D721Med (cell line): ENCODE measurements around the gene C1orf21.

Experiments used
- DNase-seq: peaks from one replicate; pipeline ENCODE4 v3.0.0; 2011; ENCODE audit warnings: low spot score; ENCODE audit not compliant: insufficient read length
- FAIRE-seq: peaks from 2 replicates; lab custom pipeline; 2011; peaks lifted over from hg19 to GRCh38; lab: Jason Lieb, UNC
- TF ChIP-seq, protein P1 (sequence below): IDR thresholded peaks from 2 replicates; pipeline ENCODE4 v1.5.1; 2012; ENCODE audit warnings: mild to moderate bottlenecking, control low read depth; ENCODE audit not compliant: insufficient read depth; ENCODE audit errors: missing control alignments

Gene C1orf21

DNA sequence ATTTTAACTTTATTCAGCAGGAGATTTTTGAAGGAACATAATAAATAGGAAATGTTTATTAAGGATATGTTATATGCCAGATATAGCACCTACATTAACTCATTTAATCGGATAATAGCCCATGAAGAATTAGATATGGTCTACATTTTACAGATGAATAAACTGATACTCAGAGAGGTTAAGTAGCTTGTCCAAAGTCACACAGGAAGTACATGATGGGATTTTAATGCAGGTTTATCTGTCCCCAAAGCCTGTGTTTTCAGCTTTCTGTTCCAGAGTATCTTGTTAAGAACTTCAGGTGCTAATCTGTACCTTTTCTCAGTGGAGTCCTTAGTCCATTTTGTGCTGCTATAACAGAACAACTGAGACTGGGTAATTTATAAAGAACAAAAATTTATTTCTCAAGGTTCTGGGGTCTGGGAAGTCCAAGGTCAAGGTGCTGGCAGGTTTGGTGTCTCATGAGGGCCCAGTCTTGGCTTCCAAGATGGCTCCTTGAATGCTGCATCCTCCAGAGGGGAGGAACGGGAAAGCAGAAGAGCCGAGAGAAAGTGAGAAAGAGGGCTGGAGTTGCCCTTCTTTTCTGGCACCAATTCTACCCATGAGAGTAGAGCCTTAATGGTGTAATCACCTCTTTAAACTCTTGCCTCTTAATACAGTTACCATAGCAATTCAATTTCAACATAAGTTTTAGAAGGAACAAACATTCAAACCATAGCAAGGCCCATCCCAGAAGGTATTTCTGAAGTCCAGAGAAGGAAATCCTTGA lies 17.3 kb downstream of the C1orf21 start:
- FAIRE-seq: peak; percentile 88
- TF ChIP-seq, protein P1, sequence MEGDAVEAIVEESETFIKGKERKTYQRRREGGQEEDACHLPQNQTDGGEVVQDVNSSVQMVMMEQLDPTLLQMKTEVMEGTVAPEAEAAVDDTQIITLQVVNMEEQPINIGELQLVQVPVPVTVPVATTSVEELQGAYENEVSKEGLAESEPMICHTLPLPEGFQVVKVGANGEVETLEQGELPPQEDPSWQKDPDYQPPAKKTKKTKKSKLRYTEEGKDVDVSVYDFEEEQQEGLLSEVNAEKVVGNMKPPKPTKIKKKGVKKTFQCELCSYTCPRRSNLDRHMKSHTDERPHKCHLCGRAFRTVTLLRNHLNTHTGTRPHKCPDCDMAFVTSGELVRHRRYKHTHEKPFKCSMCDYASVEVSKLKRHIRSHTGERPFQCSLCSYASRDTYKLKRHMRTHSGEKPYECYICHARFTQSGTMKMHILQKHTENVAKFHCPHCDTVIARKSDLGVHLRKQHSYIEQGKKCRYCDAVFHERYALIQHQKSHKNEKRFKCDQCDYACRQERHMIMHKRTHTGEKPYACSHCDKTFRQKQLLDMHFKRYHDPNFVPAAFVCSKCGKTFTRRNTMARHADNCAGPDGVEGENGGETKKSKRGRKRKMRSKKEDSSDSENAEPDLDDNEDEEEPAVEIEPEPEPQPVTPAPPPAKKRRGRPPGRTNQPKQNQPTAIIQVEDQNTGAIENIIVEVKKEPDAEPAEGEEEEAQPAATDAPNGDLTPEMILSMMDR: no peak
- DNase-seq: no peak

DNA sequence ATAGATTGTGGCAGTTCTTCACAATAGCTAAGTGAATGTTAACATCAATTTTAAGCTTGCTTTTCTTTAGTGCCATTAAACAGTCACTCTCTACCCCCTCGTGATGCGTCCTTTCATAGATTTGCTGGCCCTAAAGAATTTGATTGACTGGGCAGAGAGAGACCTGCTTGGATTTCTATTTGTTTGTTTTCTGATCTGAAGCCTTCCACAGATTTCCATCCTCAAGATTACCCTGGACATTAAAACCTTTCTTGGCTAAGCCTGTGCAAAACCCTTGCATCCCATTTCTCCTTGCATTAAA lies 17.8 kb downstream of the C1orf21 start:
- no peak for DNase-seq
- TF ChIP-seq, protein P1: no peak
- FAIRE-seq: no peak

DNA sequence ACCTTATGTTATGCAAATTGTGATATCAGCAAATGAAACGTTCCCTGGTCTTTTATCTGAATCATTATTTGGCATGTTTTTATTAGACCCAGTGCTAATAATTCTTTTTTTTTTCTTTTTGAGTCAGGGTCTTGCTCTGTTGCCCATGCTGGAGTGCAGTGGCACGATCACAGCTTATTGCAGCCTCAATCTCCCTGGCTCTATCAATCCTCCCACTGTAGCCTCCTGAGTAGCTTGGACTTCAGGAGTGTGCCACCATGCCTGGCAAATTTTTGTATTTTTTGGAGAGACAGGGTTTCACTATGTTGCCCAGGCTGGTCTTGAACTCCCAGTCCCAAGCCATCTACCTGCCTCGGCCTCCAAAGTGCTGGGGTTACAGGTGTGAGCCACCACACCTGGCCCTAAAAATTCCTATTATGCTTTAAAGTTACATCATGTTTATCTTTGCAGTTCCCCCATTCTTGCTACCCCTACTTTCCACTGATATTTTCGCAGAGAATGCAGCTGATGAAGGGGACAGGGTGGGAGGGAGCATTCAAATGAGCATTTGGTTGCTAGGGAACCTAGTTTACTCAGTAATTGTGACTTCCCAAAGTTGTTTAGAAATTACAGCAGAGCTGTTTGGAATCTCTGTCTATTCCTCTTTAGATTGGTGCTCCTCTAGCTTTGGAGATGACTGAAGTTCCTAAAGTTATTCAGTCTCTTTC lies 18.4 kb downstream of the C1orf21 start:
- TF ChIP-seq, protein P1: no peak
- DNase-seq (no peak), FAIRE-seq (no peak)

DNA sequence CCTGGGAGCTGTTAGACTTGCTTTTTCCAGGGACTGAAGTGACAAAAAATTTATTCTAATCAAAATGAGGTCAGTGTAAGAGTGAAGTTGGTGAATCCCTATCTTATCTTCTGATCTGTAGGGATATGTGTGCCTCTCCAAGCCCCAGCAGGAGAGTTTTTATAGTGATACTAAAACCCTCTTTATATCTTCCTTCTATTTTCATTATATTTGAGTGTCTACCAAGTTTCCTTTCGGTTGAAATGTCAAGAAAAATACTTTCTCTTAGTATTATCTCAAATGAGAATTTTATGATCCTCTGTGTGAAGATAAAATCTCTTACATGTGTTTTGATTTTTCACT lies 18.9 kb downstream of the C1orf21 start:
- FAIRE-seq (no peak), DNase-seq (no peak)
- TF ChIP-seq, protein P1: no peak

DNA sequence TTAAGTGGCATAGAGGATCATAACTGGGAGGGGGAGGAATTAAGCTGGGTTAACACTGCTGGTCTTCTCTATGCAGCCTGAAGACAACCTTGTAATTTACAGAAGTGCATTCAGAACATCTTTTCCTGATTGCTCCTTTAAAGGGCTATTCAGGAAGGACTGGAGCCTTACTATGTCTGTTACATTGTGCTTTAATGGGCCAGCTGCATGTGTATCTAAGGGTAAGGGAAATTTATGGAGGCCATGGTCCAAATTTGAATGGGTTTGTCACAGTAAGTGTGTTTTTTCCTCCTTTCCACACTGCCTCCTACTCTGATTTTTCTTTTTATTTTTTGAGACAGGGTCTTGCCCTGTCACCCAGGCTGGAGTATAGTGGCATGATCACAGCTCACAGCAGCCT lies 19.6 kb downstream of the C1orf21 start:
- FAIRE-seq: peak; percentile 64
- TF ChIP-seq, protein P1: no peak
- no peak for DNase-seq

DNA sequence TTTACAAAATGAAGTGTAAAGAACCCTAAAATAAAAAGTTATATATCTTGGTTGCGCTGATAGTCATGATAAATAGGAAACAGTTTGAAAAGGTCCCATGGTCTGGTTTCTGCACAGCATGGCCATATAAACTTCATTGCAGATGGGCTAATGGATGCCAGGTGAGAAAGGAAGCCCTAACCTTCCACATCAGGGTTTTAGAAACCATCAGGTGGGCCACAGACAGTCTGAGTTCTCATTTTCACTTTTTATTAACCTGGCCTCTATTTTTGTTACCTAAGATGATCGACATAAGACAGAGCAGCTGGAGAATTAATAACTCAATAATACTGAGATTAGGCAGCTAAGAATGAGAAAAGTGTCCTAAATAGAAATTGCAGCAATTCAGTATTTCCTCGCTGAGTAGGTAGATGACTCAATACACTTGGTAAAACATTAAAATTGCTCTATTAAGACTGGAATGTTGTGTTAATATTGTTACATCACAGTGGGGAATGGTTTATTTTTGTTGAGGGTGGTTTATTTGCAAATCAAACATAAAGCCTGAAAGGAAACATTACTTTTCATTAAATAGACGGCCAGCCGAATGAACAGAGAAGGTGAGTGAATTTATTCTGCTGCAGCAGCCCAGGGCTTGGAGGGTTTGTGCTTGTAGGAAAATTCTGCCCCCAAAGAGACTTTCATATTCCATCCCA lies 21.1 kb downstream of the C1orf21 start:
- DNase-seq (no peak), FAIRE-seq (peak; percentile 88)
- TF ChIP-seq, protein P1: no peak
